Testis (tissue), 2 donors: Measurements from ENCODE around the gene C3orf20.

ENCODE experiments used
- CTCF ChIP-seq, 3 experiments: fragments of 450-650 bp in 2 of 3; fragments of 200-600 bp in 1 of 3; sonication (generic) in 1 of 3; IDR thresholded peaks; one replicate each; pipeline ENCODE4 v1.5.1; 2016 to 2019; ENCODE audit warnings: antibody characterized with exemption in 3 of 3, mild to moderate bottlenecking in 2 of 3, moderate library complexity in 1 of 3
- POLR2A ChIP-seq: fragments of 450-650 bp; IDR thresholded peaks from one replicate; pipeline ENCODE4 v1.6.1; 2017; ENCODE audit warnings: antibody characterized with exemption, mild to moderate bottlenecking, moderate library complexity

GRCh38 chr3:14814411-14814871, 139.5 kb downstream of the C3orf20 start:
- TF ChIP-seq CTCF (IDR thresholded peaks at IDR 0.05) (no peak), POLR2A (no peak)
